Fibroblast of the aortic adventitia (primary cell): ENCODE data around the gene CD6. TPM values are rescaled to one million over a fixed set of nuclear protein-coding genes. Genes with fewer than 3 reads are reported as not detected.

Experiments
- DNase-seq: peaks from one replicate; pipeline ENCODE4 v3.0.0-alpha.2; 2010; ENCODE audit warnings: low read depth
- H3K4me3 ChIP-seq: 2 replicates; pipeline ENCODE4 v1.5.1; 2011; ENCODE audit warnings: low read depth, mild to moderate bottlenecking, control low read depth, low read length, moderate library complexity
- CTCF ChIP-seq: IDR thresholded peaks from 2 replicates; pipeline ENCODE4 v1.5.1; 2011; ENCODE audit warnings: mild to moderate bottlenecking, low read length, control low read depth, inconsistent platforms; ENCODE audit not compliant: insufficient read depth
- total RNA-seq: library from RNA; depleted of rRNA; stranded (reverse); fragments of >200 nt; gene quantifications from 2 replicates; pipeline ENCODE4 v1.2.3, GENCODE V29; 2012; ENCODE audit warnings: low replicate concordance

The CD6 gene
- total RNA-seq, 1 donor: not detected

GRCh38 chr11:60934790-60935605 is 36.5 kb upstream of the CD6 start:
- no peak for DNase-seq
- no peak overlapping the region for H3K4me3 ChIP-seq
- TF ChIP-seq CTCF: no peak

GRCh38 chr11:60935676-60936442 is 35.6 kb upstream of the CD6 start:
- H3K4me3 ChIP-seq: no peak overlapping the region
- no peak for TF ChIP-seq CTCF
- no peak for DNase-seq

- TF ChIP-seq CTCF: no peak
- no peak overlapping the region for H3K4me3 ChIP-seq
- DNase-seq: no peak
Observed at GRCh38 chr11:60936467-60937143, 34.9 kb upstream of the CD6 start.

- TF ChIP-seq CTCF: no peak
- H3K4me3 ChIP-seq: no peak overlapping the region
- no peak for DNase-seq
Observed at GRCh38 chr11:60937144-60937527, 34.3 kb upstream of the CD6 start.

- TF ChIP-seq CTCF: no peak
- no peak for DNase-seq
- H3K4me3 ChIP-seq: no peak overlapping the region
Observed at GRCh38 chr11:60937811-60938210, 33.7 kb upstream of the CD6 start.

GRCh38 chr11:60938500-60938899 is 33.0 kb upstream of the CD6 start:
- no peak for TF ChIP-seq CTCF
- no peak overlapping the region for H3K4me3 ChIP-seq
- no peak for DNase-seq
